ENCODE results near the gene GDPD3. TPM values are rescaled to one million over a fixed set of nuclear protein-coding genes. Genes with fewer than 3 reads are reported as not detected.

GDPD3 gene
- total RNA-seq, 1 donor from 2014 or later = 2.2 TPM

- no peak for DNase-seq (ENCODE audit: low spot score)
- no peak for TF ChIP-seq CTCF (IDR thresholded peaks at IDR 0.05)
- Mint-ChIP-seq H3K36me3 (ENCODE audit: low read depth) (no peaks in the 10 kb centered on the region), H3K4me3 (ENCODE audit: unreplicated experiment) (no peak overlapping the region), H3K27ac (ENCODE audit: unreplicated experiment) (no peak overlapping the region), H3K4me1 (ENCODE audit: low read depth) (no peaks in the 10 kb centered on the region), H3K27me3 (ENCODE audit: low read depth) (no peaks in the 10 kb centered on the region), H3K9me3 (ENCODE audit: low read depth) (no peaks in the 10 kb centered on the region)
Measured at GRCh38 chr16:30143347-30143702, 30.0 kb upstream of the GDPD3 start.

DNA sequence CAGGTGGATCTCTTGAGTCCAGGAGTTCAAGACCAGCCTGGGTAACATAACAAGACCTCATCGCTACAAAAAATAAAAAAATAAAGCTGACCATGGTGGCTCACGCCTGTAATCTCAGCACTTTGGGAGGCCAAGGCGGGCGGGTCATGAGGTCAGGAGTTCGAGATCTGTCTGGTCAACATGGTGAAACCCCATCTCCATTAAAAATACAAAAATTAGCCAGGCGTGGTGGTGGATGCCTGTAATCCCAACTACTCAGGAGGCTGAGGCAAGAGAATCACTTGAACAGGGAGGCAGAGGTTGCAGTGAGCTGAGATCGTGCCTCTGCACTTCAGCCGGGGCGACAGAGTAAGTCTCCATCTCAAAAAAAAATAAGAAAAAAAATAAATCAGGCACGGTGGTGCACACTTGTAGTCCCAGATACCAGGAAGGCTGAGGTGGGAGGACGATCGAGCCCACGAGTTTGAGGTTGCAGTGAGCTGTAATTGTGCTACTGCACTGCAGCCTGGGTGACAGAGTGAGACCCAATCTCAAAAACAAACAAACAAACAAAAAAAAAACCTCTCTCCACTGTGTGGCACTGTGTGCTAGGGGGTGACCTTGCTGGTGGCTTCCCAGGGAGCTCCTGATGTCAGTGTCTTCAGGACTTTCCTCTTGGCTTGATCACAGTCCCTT is 29.5 kb upstream of the GDPD3 start:
- DNase-seq (ENCODE audit: low spot score) = no peak
- Mint-ChIP-seq H3K9me3 (ENCODE audit: low read depth) (no peaks in the 10 kb centered on the region), H3K36me3 (ENCODE audit: low read depth) (no peaks in the 10 kb centered on the region), H3K4me1 (ENCODE audit: low read depth) (no peaks in the 10 kb centered on the region), H3K27me3 (ENCODE audit: low read depth) (no peaks in the 10 kb centered on the region), H3K4me3 (ENCODE audit: unreplicated experiment) (no peak overlapping the region), H3K27ac (ENCODE audit: unreplicated experiment) (no peak overlapping the region)
- no peak for TF ChIP-seq CTCF (IDR thresholded peaks at IDR 0.05)

- DNase-seq (ENCODE audit: low spot score) = no peak
- H3K4me3 Mint-ChIP-seq (ENCODE audit: unreplicated experiment) = no peak overlapping the region
- H3K9me3 Mint-ChIP-seq (ENCODE audit: low read depth) = no peaks in the 10 kb centered on the region
- no peaks in the 10 kb centered on the region for H3K4me1 Mint-ChIP-seq (ENCODE audit: low read depth)
- no peaks in the 10 kb centered on the region for H3K27me3 Mint-ChIP-seq (ENCODE audit: low read depth)
- no peaks in the 10 kb centered on the region for H3K36me3 Mint-ChIP-seq (ENCODE audit: low read depth)
- no peak overlapping the region for H3K27ac Mint-ChIP-seq (ENCODE audit: unreplicated experiment)
- TF ChIP-seq CTCF (IDR thresholded peaks at IDR 0.05) = no peak
Measured at GRCh38 chr16:30141750-30142149, 28.4 kb upstream of the GDPD3 start.

- no peak overlapping the region for H3K27ac Mint-ChIP-seq (ENCODE audit: unreplicated experiment)
- H3K36me3 Mint-ChIP-seq (ENCODE audit: low read depth) = no peaks in the 10 kb centered on the region
- DNase-seq (ENCODE audit: low spot score) = no peak
- H3K4me3 Mint-ChIP-seq (ENCODE audit: unreplicated experiment) = no peak overlapping the region
- no peaks in the 10 kb centered on the region for H3K27me3 Mint-ChIP-seq (ENCODE audit: low read depth)
- no peaks in the 10 kb centered on the region for H3K4me1 Mint-ChIP-seq (ENCODE audit: low read depth)
- TF ChIP-seq CTCF (IDR thresholded peaks at IDR 0.05) = no peak
- H3K9me3 Mint-ChIP-seq (ENCODE audit: low read depth) = no peaks in the 10 kb centered on the region
Measured at GRCh38 chr16:30139583-30140481, 26.5 kb upstream of the GDPD3 start.

DNA sequence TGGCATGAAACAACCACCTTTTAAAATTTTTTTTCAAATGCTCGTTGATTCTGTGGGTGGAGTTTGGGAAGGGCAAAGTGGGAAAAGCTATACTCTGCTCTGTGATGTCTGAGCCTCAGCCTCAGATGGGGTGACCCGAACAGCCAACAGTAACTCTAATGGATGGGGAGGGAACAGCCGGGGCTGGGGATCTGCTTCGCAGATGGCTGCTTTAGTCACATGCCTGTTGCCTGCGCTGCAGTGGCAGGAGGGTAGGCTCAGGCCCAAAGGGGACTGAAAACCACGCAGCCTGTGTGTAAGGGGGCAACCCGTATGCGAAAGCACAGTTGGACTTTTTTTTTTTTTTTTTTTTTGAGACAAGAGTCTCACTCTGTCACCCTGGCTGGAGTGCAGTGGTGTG is 24.6 kb upstream of the GDPD3 start:
- no peak for TF ChIP-seq CTCF (IDR thresholded peaks at IDR 0.05)
- no peak for DNase-seq (ENCODE audit: low spot score)
- no peaks in the 10 kb centered on the region for H3K27me3 Mint-ChIP-seq (ENCODE audit: low read depth)
- no peaks in the 10 kb centered on the region for H3K9me3 Mint-ChIP-seq (ENCODE audit: low read depth)
- H3K27ac Mint-ChIP-seq (ENCODE audit: unreplicated experiment) = no peak overlapping the region
- H3K36me3 Mint-ChIP-seq (ENCODE audit: low read depth) = no peaks in the 10 kb centered on the region
- no peak overlapping the region for H3K4me3 Mint-ChIP-seq (ENCODE audit: unreplicated experiment)
- H3K4me1 Mint-ChIP-seq (ENCODE audit: low read depth) = no peaks in the 10 kb centered on the region
